ENCODE data around the gene ELAVL2. TPM values are rescaled to one million over a fixed set of nuclear protein-coding genes. Genes with fewer than 3 reads are reported as not detected.
A peak's percentile ranks its signal among the peaks of the same experiment; 100 is the strongest.

Gene ELAVL2
- total RNA-seq: not detected

- no peak within 1 kb of the TSS for H3K27ac Mint-ChIP-seq
- CTCF ChIA-PET: no interaction called here
- intact Hi-C loops (cut with micrococcal nuclease): no loop called here
- no peak within 1 kb of the TSS for H3K4me3 Mint-ChIP-seq
- H3K4me1 Mint-ChIP-seq (ENCODE audit: low read depth): peaks cover 2% of the 10 kb centered on the region
- H3K36me3 Mint-ChIP-seq (ENCODE audit: low read depth): peaks cover 4% of the 10 kb centered on the region
- peaks cover 38% of the 10 kb centered on the region for H3K27me3 Mint-ChIP-seq (ENCODE audit: low read depth)
- DNase-seq: peak; percentile 38
- H3K9me3 Mint-ChIP-seq: peaks cover under 1% of the 10 kb centered on the region
These were observed at the start of gene ELAVL2 for GRCh38 chr9:23826120-23826629. Gene ELAVL2 (minus strand): TSS chr9:23826240. CDS start chr9:23762234, 64,006 bp downstream.

- Mint-ChIP-seq H3K36me3 (ENCODE audit: low read depth) (no peaks in the 10 kb centered on the region), H3K4me3 (no peak overlapping the region), H3K9me3 (peaks cover 18% of the 10 kb centered on the region), H3K27me3 (ENCODE audit: low read depth) (no peaks in the 10 kb centered on the region), H3K4me1 (ENCODE audit: low read depth) (no peaks in the 10 kb centered on the region), H3K27ac (no peak overlapping the region)
- intact Hi-C loops (cut with micrococcal nuclease): no loop called here
- CTCF ChIA-PET: no interaction called here
- DNase-seq: no peak
These were observed 32.2 kb upstream of the ELAVL2 start for GRCh38 chr9:23858234-23858633.

GRCh38 chr9:23855873-23856604 is 30.0 kb upstream of the ELAVL2 start:
- CTCF ChIA-PET: no interaction called here
- H3K36me3 Mint-ChIP-seq (ENCODE audit: low read depth): peaks cover 3% of the 10 kb centered on the region
- intact Hi-C loops (cut with micrococcal nuclease): no loop called here
- H3K4me1 Mint-ChIP-seq (ENCODE audit: low read depth): peaks cover 3% of the 10 kb centered on the region
- H3K4me3 Mint-ChIP-seq: no peak overlapping the region
- no peak for DNase-seq
- H3K27me3 Mint-ChIP-seq (ENCODE audit: low read depth): peaks cover 6% of the 10 kb centered on the region
- no peak overlapping the region for H3K27ac Mint-ChIP-seq
- H3K9me3 Mint-ChIP-seq: peaks cover 12% of the 10 kb centered on the region

- Mint-ChIP-seq H3K27ac (no peak overlapping the region), H3K4me3 (no peak overlapping the region), H3K9me3 (no peaks in the 10 kb centered on the region), H3K36me3 (ENCODE audit: low read depth) (peaks cover 3% of the 10 kb centered on the region), H3K27me3 (ENCODE audit: low read depth) (peaks cover 24% of the 10 kb centered on the region), H3K4me1 (ENCODE audit: low read depth) (peaks cover 7% of the 10 kb centered on the region)
- CTCF ChIA-PET: no interaction called here
- intact Hi-C loops (cut with micrococcal nuclease): no loop called here
- no peak for DNase-seq
These were observed 24.9 kb upstream of the ELAVL2 start for GRCh38 chr9:23850690-23851629.

DNA sequence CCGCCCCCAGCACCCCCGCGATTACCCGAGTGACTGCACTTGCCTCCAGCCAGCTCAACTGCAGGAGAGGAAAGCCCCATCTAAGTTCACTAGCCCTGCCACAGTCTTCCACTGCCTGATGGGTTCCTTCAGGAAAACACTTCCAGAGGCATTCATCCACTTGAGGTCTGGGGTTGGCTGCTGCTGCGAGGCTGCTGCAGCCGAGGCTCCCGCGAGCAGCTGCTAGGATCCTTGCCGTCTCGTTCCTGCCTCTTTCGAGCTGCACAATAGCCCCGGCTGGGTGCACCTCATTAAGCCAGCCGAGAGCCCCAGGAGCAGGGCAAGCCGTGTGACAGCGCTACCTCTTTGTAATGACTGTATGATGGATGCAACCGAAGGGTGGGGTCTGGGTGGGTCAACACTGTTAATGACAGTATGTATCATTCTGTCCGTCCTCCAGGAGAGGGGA is 24.2 kb upstream of the ELAVL2 start:
- intact Hi-C loops (cut with micrococcal nuclease): no loop called here
- H3K9me3 Mint-ChIP-seq: no peaks in the 10 kb centered on the region
- CTCF ChIA-PET: no interaction called here
- no peak overlapping the region for H3K4me3 Mint-ChIP-seq
- peaks cover 7% of the 10 kb centered on the region for H3K4me1 Mint-ChIP-seq (ENCODE audit: low read depth)
- DNase-seq: no peak
- peaks cover 24% of the 10 kb centered on the region for H3K27me3 Mint-ChIP-seq (ENCODE audit: low read depth)
- H3K27ac Mint-ChIP-seq: no peak overlapping the region
- H3K36me3 Mint-ChIP-seq (ENCODE audit: low read depth): peaks cover 3% of the 10 kb centered on the region

DNA sequence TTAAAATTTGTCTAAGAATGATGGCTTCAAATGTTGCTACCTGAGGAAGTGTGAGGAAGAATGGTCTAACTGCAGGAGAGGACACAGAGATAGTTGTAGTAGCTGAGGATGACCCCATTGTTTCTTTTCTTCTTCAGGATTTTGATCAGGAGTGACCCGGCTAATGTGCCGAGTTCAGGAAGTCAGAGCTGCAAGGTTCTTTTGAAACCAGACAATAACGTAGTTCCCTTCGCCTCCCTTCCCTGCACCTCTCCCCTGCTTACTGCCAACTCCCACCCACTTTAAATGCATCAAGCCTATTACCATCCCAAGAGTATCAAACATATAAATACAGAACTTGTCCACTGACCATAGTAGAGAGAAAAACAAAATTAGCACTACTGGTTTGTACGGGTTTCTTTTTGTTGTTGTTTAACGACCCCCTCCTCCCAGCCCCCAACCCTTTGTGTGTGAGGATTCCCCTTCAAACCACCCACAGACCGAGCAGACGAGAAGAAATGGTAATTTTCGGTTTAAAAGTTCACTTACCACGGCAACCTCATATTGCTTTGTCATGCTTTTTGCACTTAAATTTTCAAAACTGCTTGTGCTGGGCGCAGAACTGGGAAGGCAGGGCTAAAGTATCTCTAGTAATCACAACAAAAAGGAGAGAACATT is 23.5 kb upstream of the ELAVL2 start:
- no peak overlapping the region for H3K27ac Mint-ChIP-seq
- intact Hi-C loops (cut with micrococcal nuclease): no loop called here

DNA sequence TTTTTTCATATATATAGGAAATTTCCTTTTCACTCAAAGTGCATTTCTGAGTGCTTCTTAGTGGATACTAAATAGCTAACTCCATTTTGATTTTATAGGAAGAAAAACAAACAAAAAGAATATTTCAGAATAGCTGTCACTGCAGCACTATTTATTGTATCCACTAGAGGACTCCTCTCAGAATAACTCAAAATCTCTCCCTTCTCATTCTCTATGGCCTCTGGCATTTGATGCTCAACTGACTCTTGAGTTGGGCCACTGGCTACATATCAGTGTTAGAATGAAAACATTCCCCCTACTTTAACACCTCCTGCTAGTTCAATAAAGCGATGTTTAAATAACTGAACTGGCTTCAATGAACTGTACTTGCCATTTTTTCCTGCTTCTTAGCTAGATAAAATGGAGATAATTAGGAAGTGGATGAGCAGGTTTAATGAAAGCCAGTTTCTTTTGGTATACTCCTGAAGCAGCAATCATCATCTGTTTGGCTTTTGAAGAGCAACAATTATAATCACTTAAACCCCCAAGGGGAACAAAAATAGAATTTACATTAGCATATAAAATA is 16.6 kb upstream of the ELAVL2 start:
- no peak overlapping the region for H3K4me3 Mint-ChIP-seq
- no peak for DNase-seq
- intact Hi-C loops (cut with micrococcal nuclease): no loop called here
- no peaks in the 10 kb centered on the region for H3K36me3 Mint-ChIP-seq (ENCODE audit: low read depth)
- no peak overlapping the region for H3K27ac Mint-ChIP-seq
- H3K9me3 Mint-ChIP-seq: peaks cover 4% of the 10 kb centered on the region
- no peaks in the 10 kb centered on the region for H3K27me3 Mint-ChIP-seq (ENCODE audit: low read depth)
- CTCF ChIA-PET: interaction anchor here (0.6 kb wide), 2 partner anchors 312 to 511 kb away, joined by 3 read pairs; no protein-coding TSS in a partner anchor
- no peaks in the 10 kb centered on the region for H3K4me1 Mint-ChIP-seq (ENCODE audit: low read depth)

More for the DNA sequence above, 23.5 kb upstream of the ELAVL2 start:
- Mint-ChIP-seq H3K27me3 (ENCODE audit: low read depth) (peaks cover 24% of the 10 kb centered on the region), H3K9me3 (no peaks in the 10 kb centered on the region), H3K36me3 (ENCODE audit: low read depth) (peaks cover 3% of the 10 kb centered on the region), H3K4me1 (ENCODE audit: low read depth) (peaks cover 7% of the 10 kb centered on the region), H3K4me3 (no peak overlapping the region)
- CTCF ChIA-PET: no interaction called here
- no peak for DNase-seq

DNA sequence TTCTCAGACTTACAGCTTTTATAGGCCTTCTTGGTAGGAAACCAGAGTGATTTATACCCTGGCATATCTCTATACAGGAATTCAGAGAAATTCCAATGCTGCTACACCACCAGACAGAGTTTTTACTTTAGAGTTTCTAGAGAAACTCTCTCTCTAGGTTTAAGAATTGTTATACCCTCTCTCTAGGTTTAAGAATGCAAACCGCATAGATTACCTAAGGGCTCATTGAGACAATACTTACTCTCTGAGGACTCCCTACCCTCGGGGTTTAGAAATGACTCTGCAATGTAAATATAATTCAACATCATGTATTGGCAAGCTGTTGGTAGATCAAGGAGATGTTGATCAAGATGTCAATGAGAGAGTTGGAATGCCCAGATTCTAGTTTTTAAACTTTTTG is 15.3 kb upstream of the ELAVL2 start:
- CTCF ChIA-PET: no interaction called here
- no peak for DNase-seq
- Mint-ChIP-seq H3K4me3 (no peak overlapping the region), H3K4me1 (ENCODE audit: low read depth) (no peaks in the 10 kb centered on the region), H3K27me3 (ENCODE audit: low read depth) (no peaks in the 10 kb centered on the region), H3K36me3 (ENCODE audit: low read depth) (no peaks in the 10 kb centered on the region), H3K27ac (no peak overlapping the region), H3K9me3 (peaks cover 10% of the 10 kb centered on the region)
- intact Hi-C loops (cut with micrococcal nuclease): no loop called here

- intact Hi-C loops (cut with micrococcal nuclease): no loop called here
- no peak for DNase-seq
- Mint-ChIP-seq H3K9me3 (peaks cover 10% of the 10 kb centered on the region), H3K4me3 (no peak overlapping the region), H3K36me3 (ENCODE audit: low read depth) (no peaks in the 10 kb centered on the region), H3K27me3 (ENCODE audit: low read depth) (peaks cover under 1% of the 10 kb centered on the region), H3K27ac (no peak overlapping the region), H3K4me1 (ENCODE audit: low read depth) (no peaks in the 10 kb centered on the region)
- CTCF ChIA-PET: no interaction called here
These were observed 11.0 kb upstream of the ELAVL2 start for GRCh38 chr9:23837038-23837437.

DNA sequence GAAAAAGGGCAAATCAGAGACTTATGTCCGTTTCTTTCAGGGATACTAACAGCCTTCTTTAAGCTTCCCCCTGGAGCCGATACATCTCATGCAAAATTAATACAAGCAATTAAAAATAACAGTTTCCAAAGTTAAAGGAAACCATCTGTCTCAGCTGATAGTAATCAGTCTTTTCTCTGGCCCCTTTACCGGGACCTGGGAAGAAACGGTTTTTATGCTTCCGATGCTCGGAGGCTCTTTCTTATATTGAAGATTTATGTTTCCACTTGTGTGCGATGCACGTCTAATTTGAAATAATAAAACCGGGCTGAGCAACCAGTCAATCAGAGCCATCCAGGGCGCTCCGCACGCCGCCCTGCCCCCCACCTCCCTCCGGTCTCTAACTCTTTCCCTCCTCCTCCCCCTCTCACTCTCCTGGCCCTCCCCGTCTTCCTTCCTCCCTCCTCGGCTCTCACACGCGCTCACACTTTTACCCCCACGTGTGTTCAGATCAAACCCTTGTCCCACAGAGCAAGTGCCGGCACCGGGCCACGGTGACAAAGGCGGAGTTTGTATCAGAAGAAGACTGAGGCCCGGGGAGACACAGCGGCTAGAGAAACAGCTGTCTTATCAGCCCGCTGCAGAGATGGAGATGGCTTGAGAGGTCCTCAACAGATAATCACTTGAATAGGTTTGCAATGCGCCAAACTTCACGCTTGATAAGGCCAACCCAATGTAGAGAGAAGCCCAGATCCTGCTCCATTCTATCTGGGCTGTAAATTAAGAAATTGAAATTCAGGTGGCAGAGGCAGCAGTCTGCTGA is 5.1 kb upstream of the ELAVL2 start:
- H3K27ac Mint-ChIP-seq: no peak overlapping the region
- DNase-seq: no peak
- H3K36me3 Mint-ChIP-seq (ENCODE audit: low read depth): no peaks in the 10 kb centered on the region
- peaks cover 35% of the 10 kb centered on the region for H3K27me3 Mint-ChIP-seq (ENCODE audit: low read depth)
- no peak overlapping the region for H3K4me3 Mint-ChIP-seq
- CTCF ChIA-PET: no interaction called here
- peaks cover 1% of the 10 kb centered on the region for H3K9me3 Mint-ChIP-seq
- intact Hi-C loops (cut with micrococcal nuclease): no loop called here
- H3K4me1 Mint-ChIP-seq (ENCODE audit: low read depth): no peaks in the 10 kb centered on the region

GRCh38 chr9:23830476-23830805 is 4.4 kb upstream of the ELAVL2 start:
- H3K9me3 Mint-ChIP-seq: peaks cover 1% of the 10 kb centered on the region
- H3K36me3 Mint-ChIP-seq (ENCODE audit: low read depth): no peaks in the 10 kb centered on the region
- intact Hi-C loops (cut with micrococcal nuclease): no loop called here
- CTCF ChIA-PET: no interaction called here
- DNase-seq: no peak
- no peaks in the 10 kb centered on the region for H3K4me1 Mint-ChIP-seq (ENCODE audit: low read depth)
- H3K27me3 Mint-ChIP-seq (ENCODE audit: low read depth): peaks cover 35% of the 10 kb centered on the region
- no peak overlapping the region for H3K4me3 Mint-ChIP-seq
- no peak overlapping the region for H3K27ac Mint-ChIP-seq

All from activated naive CD4-positive, alpha-beta T cell treated with anti-CD3 and anti-CD28 coated beads for 36 hours (primary cell).